ENCODE results near the gene PAXIP1. TPM values are rescaled to one million over a fixed set of nuclear protein-coding genes. Genes with fewer than 3 reads are reported as not detected.

PAXIP1 gene
- total RNA-seq, 1 experiment from 2014 or later = 4.7 TPM

GRCh38 chr7:154910977-154911376, 91.9 kb downstream of the PAXIP1 start:
- DNase-seq = no peak
- H3K27me3 ChIP-seq = no peaks in the 10 kb centered on the region
- H3K36me3 ChIP-seq = no peaks in the 10 kb centered on the region
- no peak overlapping the region for H3K4me3 ChIP-seq
- no peaks in the 10 kb centered on the region for H3K9me3 ChIP-seq

GRCh38 chr7:154910125-154910524, 92.8 kb downstream of the PAXIP1 start:
- Histone ChIP-seq H3K27me3 (no peaks in the 10 kb centered on the region), H3K4me3 (no peak overlapping the region), H3K36me3 (no peaks in the 10 kb centered on the region), H3K9me3 (no peaks in the 10 kb centered on the region)
- DNase-seq = no peak

GRCh38 chr7:154909241-154910105, 93.5 kb downstream of the PAXIP1 start:
- H3K36me3 ChIP-seq = no peaks in the 10 kb centered on the region
- H3K9me3 ChIP-seq = no peaks in the 10 kb centered on the region
- DNase-seq = no peak
- H3K27me3 ChIP-seq = no peaks in the 10 kb centered on the region
- no peak overlapping the region for H3K4me3 ChIP-seq

DNA sequence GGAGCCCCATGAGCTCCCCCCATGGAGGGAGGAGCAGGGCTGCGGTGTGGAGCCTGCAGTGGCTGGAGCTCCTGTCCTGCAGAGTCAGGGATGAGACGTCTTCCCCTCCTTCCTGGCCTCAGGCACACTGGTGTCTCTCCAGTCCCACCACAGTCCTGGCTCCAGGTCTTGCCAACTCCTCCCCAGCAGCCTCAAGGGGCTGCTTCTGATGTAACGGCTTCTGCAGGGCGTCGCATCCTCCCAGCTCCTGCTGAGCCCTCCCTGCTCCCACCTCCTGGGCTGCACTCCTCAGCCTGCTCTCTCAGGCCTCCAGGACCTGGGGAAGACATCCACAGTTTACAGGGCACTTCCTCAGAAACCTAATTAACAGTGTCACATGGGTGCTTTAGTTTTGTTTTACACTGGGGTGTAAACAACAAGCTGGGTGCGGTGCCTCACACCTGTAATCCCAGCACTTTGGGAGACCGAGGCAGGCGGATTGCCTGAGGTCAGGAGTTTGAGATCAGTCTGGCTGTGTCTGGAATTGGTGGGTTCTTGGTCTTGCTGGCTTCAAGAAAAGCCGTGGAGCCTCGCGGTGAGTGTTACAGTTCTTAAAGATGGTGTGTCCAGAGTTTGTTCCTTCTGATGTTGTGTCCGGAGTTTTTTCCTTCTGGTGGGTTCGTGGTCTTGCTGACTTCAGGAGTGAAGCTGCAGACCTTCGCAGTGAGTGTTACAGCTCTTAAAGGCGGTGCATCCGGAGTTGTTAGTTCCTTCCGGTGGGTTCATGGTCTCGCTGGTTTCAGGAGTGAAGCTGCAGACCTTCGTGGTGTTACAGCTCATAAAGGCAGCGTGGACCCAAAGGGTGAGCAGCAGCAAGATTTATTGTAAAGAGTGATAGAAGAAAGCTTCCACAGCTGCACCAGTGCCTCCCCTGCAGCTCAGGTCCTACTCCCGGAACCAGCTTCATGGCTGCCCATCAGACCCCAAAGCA, 95.0 kb downstream of the PAXIP1 start:
- Histone ChIP-seq H3K4me3 (no peak overlapping the region), H3K9me3 (no peaks in the 10 kb centered on the region), H3K36me3 (no peaks in the 10 kb centered on the region), H3K27me3 (no peaks in the 10 kb centered on the region)
- no peak for DNase-seq

DNA sequence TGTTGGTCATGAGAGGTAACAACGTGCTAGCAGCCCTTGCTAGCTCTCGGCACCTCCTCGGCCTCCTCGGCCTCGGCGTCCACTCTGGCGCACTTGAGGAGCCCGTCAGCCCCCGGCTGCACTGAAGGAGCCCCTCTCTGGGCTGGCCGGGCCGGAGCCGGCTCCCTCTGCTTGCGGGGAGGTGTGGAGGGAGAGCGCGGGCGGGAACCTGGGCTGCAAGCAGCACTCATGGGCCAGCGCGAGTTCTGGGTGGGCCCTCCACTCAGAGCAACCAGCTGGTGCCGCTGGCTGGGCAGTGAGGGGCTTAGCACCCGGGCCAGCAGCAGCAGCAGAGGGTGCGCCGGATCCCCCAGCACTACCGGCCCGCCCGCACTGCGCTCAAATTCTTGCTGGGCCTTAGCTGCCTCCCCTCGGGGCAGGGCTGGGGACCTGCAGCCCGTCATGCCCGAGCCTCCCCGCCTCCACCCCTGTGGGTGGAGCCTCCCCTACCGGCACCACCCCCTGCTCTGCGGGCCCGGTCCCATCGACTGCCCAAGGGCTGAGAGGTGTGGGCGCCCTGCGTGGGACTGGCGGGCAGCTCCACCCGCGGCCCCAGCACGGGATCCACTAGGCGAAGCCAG, 96.1 kb downstream of the PAXIP1 start:
- Histone ChIP-seq H3K4me3 (no peak overlapping the region), H3K36me3 (no peaks in the 10 kb centered on the region), H3K9me3 (no peaks in the 10 kb centered on the region), H3K27me3 (no peaks in the 10 kb centered on the region)
- no peak for DNase-seq

DNA sequence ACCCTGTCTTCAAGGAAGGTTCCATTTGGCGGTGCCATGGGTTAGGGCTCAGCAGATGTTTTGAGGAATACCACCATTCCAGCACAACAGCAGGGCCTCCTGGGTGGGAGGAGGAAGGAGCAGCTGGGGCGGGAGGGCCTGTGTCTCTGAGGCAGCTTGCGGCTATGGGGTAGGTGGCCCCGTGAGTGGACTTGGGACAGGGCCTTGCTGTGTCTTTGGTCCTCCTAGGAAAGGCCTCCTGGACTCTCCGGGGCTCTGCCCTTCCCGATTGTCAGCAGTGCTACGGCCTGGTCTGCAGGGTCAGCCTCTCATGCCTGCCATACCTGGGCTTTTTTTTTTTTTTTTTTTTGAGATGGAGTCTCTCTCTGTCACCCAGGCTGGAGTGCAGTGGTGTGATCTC, 96.7 kb downstream of the PAXIP1 start:
- DNase-seq = no peak
- H3K9me3 ChIP-seq = no peaks in the 10 kb centered on the region

GRCh38 chr7:154905615-154906014, 97.3 kb downstream of the PAXIP1 start:
- Histone ChIP-seq H3K9me3 (no peaks in the 10 kb centered on the region), H3K36me3 (no peaks in the 10 kb centered on the region), H3K27me3 (no peaks in the 10 kb centered on the region), H3K4me3 (no peak overlapping the region)
- DNase-seq = no peak

More for the DNA sequence above, 96.7 kb downstream of the PAXIP1 start:
- Histone ChIP-seq H3K27me3 (no peaks in the 10 kb centered on the region), H3K4me3 (no peak overlapping the region), H3K36me3 (no peaks in the 10 kb centered on the region)

DNA sequence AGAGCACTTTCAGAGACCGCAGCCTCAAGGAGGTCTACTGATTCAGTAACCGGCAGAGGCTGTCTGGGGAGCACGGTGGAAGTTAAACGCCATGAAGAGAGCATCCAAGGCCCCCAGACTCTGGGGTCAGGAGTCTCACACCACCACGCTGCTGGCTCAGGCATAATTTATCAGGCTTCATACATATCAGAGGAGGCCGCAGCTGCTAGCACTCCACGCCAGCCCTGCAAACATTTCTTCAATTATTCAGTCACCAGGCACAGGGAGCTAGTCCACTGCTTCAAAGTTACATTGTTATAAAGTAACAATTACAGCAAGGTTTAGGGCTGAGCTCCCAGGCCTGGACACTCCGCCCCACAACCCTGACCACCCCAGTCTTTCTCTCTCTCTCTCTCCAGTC, 97.8 kb downstream of the PAXIP1 start:
- Histone ChIP-seq H3K36me3 (no peaks in the 10 kb centered on the region), H3K9me3 (no peaks in the 10 kb centered on the region), H3K4me3 (no peak overlapping the region), H3K27me3 (no peaks in the 10 kb centered on the region)
- DNase-seq = no peak

DNA sequence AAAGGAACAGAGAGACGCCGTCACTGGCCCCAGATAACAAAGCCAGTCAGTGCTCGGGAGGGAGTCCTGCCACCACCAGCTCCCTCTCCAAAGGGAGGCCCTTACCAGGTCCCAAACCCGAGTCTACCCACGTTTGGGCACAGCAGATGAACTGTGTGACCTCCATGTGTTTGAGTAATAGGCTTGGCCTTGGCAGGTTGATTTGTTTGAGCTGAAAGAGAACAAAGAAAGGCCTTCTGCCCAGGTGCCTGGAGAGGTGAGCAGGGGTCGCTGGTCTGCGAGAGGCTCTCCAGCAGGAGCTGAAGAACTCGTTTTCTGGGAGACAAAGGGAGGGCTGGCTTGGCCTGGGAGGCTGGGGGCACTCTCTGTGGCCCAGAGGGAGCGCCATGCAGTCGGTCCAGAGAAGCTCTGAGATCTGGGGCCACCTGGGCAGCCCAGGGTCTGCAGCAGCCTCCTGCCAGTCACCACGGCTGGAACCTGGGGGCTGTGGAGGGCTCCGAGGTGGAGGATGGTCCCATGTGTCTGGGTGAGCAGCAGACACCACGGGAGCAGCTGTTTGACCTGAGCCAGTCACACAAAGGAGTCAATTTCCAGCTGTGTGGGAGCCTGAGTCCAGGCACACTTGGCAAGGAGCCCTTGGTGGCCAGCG, 99.7 kb downstream of the PAXIP1 start:
- Histone ChIP-seq H3K4me3 (no peak overlapping the region), H3K27me3 (no peaks in the 10 kb centered on the region), H3K36me3 (no peaks in the 10 kb centered on the region), H3K9me3 (no peaks in the 10 kb centered on the region)
- no peak for DNase-seq

DNA sequence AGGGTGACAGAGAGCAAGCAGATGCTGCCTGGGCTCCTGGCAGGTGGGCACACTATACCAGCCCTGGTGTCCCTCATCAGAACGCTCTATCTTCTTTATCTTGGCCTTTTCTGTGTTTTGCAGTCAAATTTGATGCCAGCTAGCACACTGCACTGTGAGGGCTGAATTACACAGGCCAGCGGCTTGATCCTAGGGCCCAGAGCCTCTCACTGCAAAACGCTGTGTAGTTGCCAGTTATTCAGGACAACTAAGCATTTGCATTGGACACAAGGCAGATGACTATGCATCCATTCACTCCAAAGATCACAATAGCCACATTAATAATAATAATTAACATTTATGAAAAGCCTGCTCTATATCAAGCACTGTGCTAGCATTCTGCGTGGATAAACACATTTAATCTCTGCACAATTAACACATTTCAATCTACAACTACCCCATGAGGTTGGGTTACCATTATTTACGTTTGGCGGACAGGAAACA, 100.3 kb downstream of the PAXIP1 start:
- no peak overlapping the region for H3K4me3 ChIP-seq
- H3K9me3 ChIP-seq = no peaks in the 10 kb centered on the region
- H3K27me3 ChIP-seq = no peaks in the 10 kb centered on the region
- H3K36me3 ChIP-seq = no peaks in the 10 kb centered on the region
- DNase-seq = no peak

GRCh38 chr7:154899862-154900261, 103.1 kb downstream of the PAXIP1 start:
- Histone ChIP-seq H3K4me3 (no peak overlapping the region), H3K9me3 (no peaks in the 10 kb centered on the region), H3K27me3 (no peaks in the 10 kb centered on the region), H3K36me3 (no peaks in the 10 kb centered on the region)
- DNase-seq = no peak

DNA sequence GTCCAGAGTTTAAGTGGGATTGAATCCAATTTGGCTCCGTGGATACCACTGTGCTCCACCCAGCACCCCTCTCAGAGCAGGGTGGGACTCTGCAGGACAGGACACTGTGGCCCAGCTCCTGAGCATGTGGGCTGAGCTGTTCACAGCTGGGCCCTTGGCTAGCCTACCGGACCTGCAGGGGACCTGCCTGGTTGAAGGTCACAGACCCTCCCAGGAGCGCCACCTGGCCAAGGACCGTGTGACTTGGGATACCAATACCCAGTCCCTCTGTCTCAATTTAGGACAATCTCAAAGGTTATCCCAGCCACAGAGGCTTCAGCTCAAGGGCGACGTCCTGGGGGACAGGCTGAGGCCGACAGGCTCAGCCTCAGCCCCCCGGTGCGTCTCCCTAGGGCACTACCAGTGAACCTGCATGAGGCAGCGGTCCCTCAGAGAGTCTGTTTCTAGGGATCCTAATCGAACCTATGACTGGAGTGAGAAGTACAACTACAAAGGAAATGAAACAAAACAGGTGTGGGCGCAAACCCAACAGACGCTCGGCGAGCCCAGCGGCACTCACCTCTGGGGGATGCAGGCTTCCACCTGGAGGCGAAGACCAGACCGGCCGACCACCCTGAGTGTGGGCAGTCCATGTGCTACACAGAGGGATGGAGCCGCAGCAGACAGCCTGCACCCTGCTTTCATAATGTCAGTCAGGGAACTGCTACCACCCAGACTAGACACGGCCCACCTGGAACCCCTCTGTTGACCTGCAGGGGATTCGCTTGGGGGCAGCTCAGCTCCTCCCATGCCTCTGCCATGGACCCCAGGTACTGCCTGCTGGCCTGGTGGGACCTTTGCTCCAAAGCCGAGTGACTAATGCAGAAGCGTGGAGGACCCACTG, 103.7 kb downstream of the PAXIP1 start:
- Histone ChIP-seq H3K4me3 (no peak overlapping the region), H3K27me3 (no peaks in the 10 kb centered on the region), H3K36me3 (no peaks in the 10 kb centered on the region), H3K9me3 (no peaks in the 10 kb centered on the region)
- no peak for DNase-seq

GRCh38 chr7:154896076-154896475, 106.8 kb downstream of the PAXIP1 start:
- Histone ChIP-seq H3K36me3 (no peaks in the 10 kb centered on the region), H3K27me3 (no peaks in the 10 kb centered on the region), H3K4me3 (no peak overlapping the region), H3K9me3 (no peaks in the 10 kb centered on the region)
- DNase-seq = no peak
